Vagina (tissue), 2 donors: ENCODE data around the gene NTM.

Experiments
- CTCF ChIP-seq, 3 experiments: fragments of 450-650 bp in 2 of 3; fragments of 200-600 bp in 1 of 3; sonication (generic) in 1 of 3; IDR thresholded peaks; one replicate each; pipeline ENCODE4 v1.5.1; 2017 to 2019; ENCODE audit warnings: antibody characterized with exemption in 3 of 3, mild to moderate bottlenecking in 2 of 3, moderate library complexity in 2 of 3
- POLR2A ChIP-seq, 2 donors: fragments of 450-650 bp; IDR thresholded peaks; one replicate each; pipeline ENCODE4 v1.6.1; 2017; ENCODE audit warnings: antibody characterized with exemption in 2 of 2, mild to moderate bottlenecking in 2 of 2, moderate library complexity in 2 of 2

GRCh38 chr11:131880316-131880715 is 509.9 kb downstream of the NTM start:
- no peak for TF ChIP-seq POLR2A (IDR thresholded peaks at IDR 0.05)
- no peak for TF ChIP-seq CTCF (IDR thresholded peaks at IDR 0.05)
